ENCODE measurements around the gene SNRK. TPM values are rescaled to one million over a fixed set of nuclear protein-coding genes. Genes with fewer than 3 reads are reported as not detected.

SNRK gene
- total and polyA plus RNA-seq, 2 of the 13 experiments (the other 11 are each of a cell fraction or from before 2014, with no cell fraction given) = 11.4 to 16.1 TPM

DNA sequence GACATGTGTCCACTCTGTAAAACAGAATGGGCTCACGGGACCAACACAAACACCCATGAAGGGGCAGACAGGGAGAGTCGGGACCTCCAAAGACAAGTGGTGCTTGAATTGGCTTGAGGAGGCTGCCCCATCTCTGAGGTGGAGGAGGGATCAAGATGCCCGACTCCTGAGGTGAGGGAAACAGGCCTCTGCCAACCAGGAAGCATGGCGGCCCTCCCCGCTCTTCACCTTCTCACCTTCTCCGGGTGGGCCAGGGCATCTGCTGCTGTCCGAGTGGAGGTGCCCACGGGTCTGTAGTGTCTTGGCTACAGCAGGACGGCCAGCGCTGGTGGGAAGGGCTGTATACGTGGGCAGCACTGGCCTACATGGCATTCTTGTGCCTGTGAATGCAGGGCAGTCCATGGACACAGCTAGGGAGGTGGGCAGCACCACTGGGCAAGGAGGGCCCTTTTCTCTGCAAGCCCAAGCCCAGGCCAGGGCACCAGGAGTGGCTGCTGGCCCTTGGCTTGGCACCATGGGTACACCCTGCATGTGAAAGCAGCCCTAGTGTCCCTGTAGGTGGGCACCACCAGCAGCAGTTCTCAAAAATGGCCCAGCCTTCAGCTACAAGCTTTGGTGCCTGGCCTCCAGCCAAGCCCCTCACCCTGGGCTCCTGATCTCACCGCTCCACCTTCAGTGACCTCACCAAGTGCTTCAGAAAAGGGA lies 79.4 kb downstream of the SNRK start:
- ATAC-seq (no peak), DNase-seq (ENCODE audit: low spot score) (no peak), FAIRE-seq (no peak)
- WGBS (ENCODE audit: low lambda C conversion rate) = 90% methylated on average over 5 of the region's 12 CpGs
- Histone ChIP-seq H3K4me1 (ENCODE audit: insufficient read depth, low read length) (no peaks in the 10 kb centered on the region), H3K27ac (ENCODE audit: extremely low read length, insufficient read depth, low read length) (no peak overlapping the region), H2AFZ (ENCODE audit: low read length) (no peak overlapping the region), H3K4me2 (ENCODE audit: low read depth, low read length) (no peak overlapping the region), H3K9ac (ENCODE audit: insufficient read depth, low read depth, low read length) (no peak overlapping the region), H3K36me3 (replicated peaks in 1 of 2; ENCODE audit: control insufficient read depth in 1 of 2, insufficient read depth in 2 of 2, low read length in 2 of 2) (no peaks in the 10 kb centered on the region), H3K4me3 (replicated peaks in 1 of 3; ENCODE audit: insufficient read depth in 1 of 3, low read depth in 2 of 3, low read length in 3 of 3) (no peak overlapping the region), H3K27me3 (ENCODE audit: control insufficient read depth in 1 of 2, insufficient read depth in 2 of 2, low read length in 2 of 2) (no peaks in the 10 kb centered on the region), H3K79me2 (ENCODE audit: insufficient read depth, low read length) (no peaks in the 10 kb centered on the region), H4K20me1 (ENCODE audit: insufficient read depth, low read length) (no peaks in the 10 kb centered on the region), H3K9me3 (ENCODE audit: low read length) (no peaks in the 10 kb centered on the region)
- no peak for TF ChIP-seq ZFP41 (CRISPR knock-in tag; IDR thresholded peaks at IDR 0.05; ENCODE audit: borderline replicate concordance)
- no peak for TF ChIP-seq ZNF639 (CRISPR knock-in tag; conservative IDR thresholded peaks at IDR 0.05)
- no peak for TF ChIP-seq AKAP8 (CRISPR knock-in tag; IDR thresholded peaks at IDR 0.05)
- CTCF ChIA-PET (ENCODE audit: low intra/inter-chr PET ratio, low total read pairs) = no interaction called here
- POLR2A ChIA-PET = no interaction called here
- intact Hi-C loops (cut with micrococcal nuclease; ENCODE audit: unreplicated experiment) = no loop called here
- in situ Hi-C loops (cut with HindIII; ENCODE audit: extremely low pct_ligation_motif_present, low pct_unique_long_range_greater_than_20kb) = no loop called here
- BruUV-seq (replicated peaks) = no TSS peak

DNA sequence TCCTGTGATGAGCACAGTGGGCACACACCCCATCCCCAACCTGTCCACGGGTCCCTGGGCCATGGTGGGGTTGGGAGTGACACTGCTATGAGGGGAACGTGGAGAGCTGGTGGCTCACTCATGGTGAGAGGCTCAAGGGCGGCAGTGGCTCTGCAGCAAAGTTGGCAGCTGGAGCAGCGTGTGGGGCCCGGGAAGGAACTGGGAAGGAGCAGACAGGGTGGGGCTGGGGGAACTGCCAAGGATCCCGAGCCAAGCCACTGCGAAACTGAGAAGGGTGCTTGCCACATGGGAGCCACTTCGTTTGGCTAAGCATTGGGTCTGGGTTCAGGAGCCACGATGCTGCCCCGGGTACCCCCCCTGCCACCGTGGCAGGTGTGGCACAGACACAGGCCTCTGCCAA lies 80.1 kb downstream of the SNRK start:
- no peaks in the 10 kb centered on the region for H4K20me1 ChIP-seq (ENCODE audit: insufficient read depth, low read length)
- in situ Hi-C loops (cut with HindIII; ENCODE audit: extremely low pct_ligation_motif_present, low pct_unique_long_range_greater_than_20kb) (no loop called here), intact Hi-C loops (cut with micrococcal nuclease; ENCODE audit: unreplicated experiment) (no loop called here)
- H3K9me3 ChIP-seq (ENCODE audit: low read length) = no peaks in the 10 kb centered on the region
- no peak overlapping the region for H3K4me3 ChIP-seq (replicated peaks in 1 of 3; ENCODE audit: insufficient read depth in 1 of 3, low read depth in 2 of 3, low read length in 3 of 3)
- H2AFZ ChIP-seq (ENCODE audit: low read length) = no peak overlapping the region
- FAIRE-seq (no peak), ATAC-seq (no peak), DNase-seq (ENCODE audit: low spot score) (no peak)
- H3K79me2 ChIP-seq (ENCODE audit: insufficient read depth, low read length) = no peaks in the 10 kb centered on the region
- no peaks in the 10 kb centered on the region for H3K36me3 ChIP-seq (replicated peaks in 1 of 2; ENCODE audit: control insufficient read depth in 1 of 2, insufficient read depth in 2 of 2, low read length in 2 of 2)
- 79% methylated on average over 6 of the region's 11 CpGs for WGBS (ENCODE audit: low lambda C conversion rate)
- ChIA-PET CTCF (ENCODE audit: low intra/inter-chr PET ratio, low total read pairs) (no interaction called here), POLR2A (no interaction called here)
- no peak for TF ChIP-seq ZNF225 (CRISPR knock-in tag; IDR thresholded peaks at IDR 0.05)
- TF ChIP-seq, protein P1, sequence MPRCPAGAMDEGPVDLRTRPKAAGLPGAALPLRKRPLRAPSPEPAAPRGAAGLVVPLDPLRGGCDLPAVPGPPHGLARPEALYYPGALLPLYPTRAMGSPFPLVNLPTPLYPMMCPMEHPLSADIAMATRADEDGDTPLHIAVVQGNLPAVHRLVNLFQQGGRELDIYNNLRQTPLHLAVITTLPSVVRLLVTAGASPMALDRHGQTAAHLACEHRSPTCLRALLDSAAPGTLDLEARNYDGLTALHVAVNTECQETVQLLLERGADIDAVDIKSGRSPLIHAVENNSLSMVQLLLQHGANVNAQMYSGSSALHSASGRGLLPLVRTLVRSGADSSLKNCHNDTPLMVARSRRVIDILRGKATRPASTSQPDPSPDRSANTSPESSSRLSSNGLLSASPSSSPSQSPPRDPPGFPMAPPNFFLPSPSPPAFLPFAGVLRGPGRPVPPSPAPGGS (CRISPR knock-in tag; IDR thresholded peaks at IDR 0.05) = no peak
- TF ChIP-seq FOXJ3 (CRISPR knock-in tag; IDR thresholded peaks at IDR 0.05; ENCODE audit: borderline replicate concordance) = no peak
- TF ChIP-seq AGO1 (IDR thresholded peaks at IDR 0.05; ENCODE audit: low read depth, low read length, poor library complexity, severe bottlenecking) = no peak
- no peak for TF ChIP-seq ZNF430 (CRISPR knock-in tag; IDR thresholded peaks at IDR 0.05)
- H3K27me3 ChIP-seq (ENCODE audit: control insufficient read depth in 1 of 2, insufficient read depth in 2 of 2, low read length in 2 of 2) = no peaks in the 10 kb centered on the region
- BruUV-seq (replicated peaks) = no TSS peak
- no peak overlapping the region for H3K9ac ChIP-seq (ENCODE audit: insufficient read depth, low read depth, low read length)
- H3K27ac ChIP-seq (ENCODE audit: extremely low read length, insufficient read depth, low read length) = no peak overlapping the region
- no peak overlapping the region for H3K4me2 ChIP-seq (ENCODE audit: low read depth, low read length)
- H3K4me1 ChIP-seq (ENCODE audit: insufficient read depth, low read length) = no peaks in the 10 kb centered on the region

Measured in HepG2 (cell line).